HepG2 (cell line): ENCODE data around the gene FUT6. TPM values are rescaled to one million over a fixed set of nuclear protein-coding genes. Genes with fewer than 3 reads are reported as not detected.

ENCODE experiments used
- ATAC-seq: fragments of 200-7000 bp; cut with Tn5 transposase; 3 replicates; pipeline ENCODE4 v1.9.1; 2020; ENCODE audit warnings: mild to moderate bottlenecking, moderate library complexity
- BruUV-seq: library from RNA; stranded (reverse); fragments of 400-500 nt; replicated peaks from 2 replicates; lab custom pipeline; 2021; lab: Mats Ljungman, UMichigan
- CTCF ChIA-PET: fragments of 300-600 bp; formaldehyde crosslinking; extraction: SDS; loops from one replicate; lab custom pipeline; 2021; ENCODE audit warnings: low total read pairs, inconsistent platforms, low intra/inter-chr PET ratio; lab: Yijun Ruan, JAX
- POLR2A ChIA-PET: fragments of 350-600 bp; sonication (Branson Sonifier 250); formaldehyde crosslinking; loops from one replicate; lab custom pipeline; 2020; ENCODE audit warnings: antibody characterized with exemption, inconsistent platforms; lab: Yijun Ruan, JAX
- DNase-seq: peaks from one replicate; pipeline ENCODE4 v3.0.0-alpha.2; 2015; ENCODE audit warnings: low spot score
- FAIRE-seq: peaks from 3 replicates; lab custom pipeline; 2011; peaks lifted over from hg19 to GRCh38; lab: Jason Lieb, UNC
- H2AFZ ChIP-seq: one replicate; pipeline ENCODE4 v1.6.1; 2011; ENCODE audit warnings: low read length, inconsistent platforms
- H3K27ac ChIP-seq: fragments of 300-600 bp; 3 replicates; pipeline ENCODE4 v1.8.0; 2011; ENCODE audit warnings: mixed run types, mild to moderate bottlenecking, mixed read lengths, low read length, inconsistent platforms; ENCODE audit not compliant: insufficient read depth; ENCODE audit errors: extremely low read length
- H3K27me3 ChIP-seq, 2 experiments: fragments of 200-600 bp in 1 of 2; 2 replicates in 1 of 2; 3 replicates in 1 of 2; pipeline versions ENCODE4 v1.6.0 to v1.8.0; 2011; ENCODE audit warnings: low read length in 2 of 2, mild to moderate bottlenecking in 2 of 2, moderate library complexity in 2 of 2, inconsistent platforms in 1 of 2; ENCODE audit not compliant: insufficient read depth in 2 of 2, control insufficient read depth in 1 of 2
- H3K36me3 ChIP-seq, 2 experiments: fragments of 200-600 bp in 1 of 2; replicated peaks in 1 of 2; 2 replicates in 1 of 2; 3 replicates in 1 of 2; pipeline versions ENCODE4 v1.5.1 to v1.8.0; 2011; ENCODE audit warnings: low read length in 2 of 2, inconsistent platforms in 1 of 2; ENCODE audit not compliant: insufficient read depth in 2 of 2, control insufficient read depth in 1 of 2
- H3K4me1 ChIP-seq: 2 replicates; pipeline ENCODE4 v1.5.1; 2012; ENCODE audit warnings: low read length, inconsistent platforms; ENCODE audit not compliant: insufficient read depth
- H3K4me2 ChIP-seq: 2 replicates; pipeline ENCODE4 v1.6.0; 2011; ENCODE audit warnings: low read depth, low read length, inconsistent platforms
- H3K4me3 ChIP-seq, 3 experiments: fragments of 200-600 bp in 1 of 3; sonication (generic), shearing (Covaris generic) in 1 of 3; replicated peaks in 1 of 3; 2 replicates each; pipeline ENCODE4 v1.5.1; 2011 to 2016; ENCODE audit warnings: low read length in 3 of 3, inconsistent platforms in 2 of 3, low read depth in 2 of 3, mild to moderate bottlenecking in 2 of 3, control low read depth in 1 of 3, mixed read lengths in 1 of 3; ENCODE audit not compliant: insufficient read depth in 1 of 3
- H3K79me2 ChIP-seq: one replicate; pipeline ENCODE4 v1.6.1; 2011; ENCODE audit warnings: low read length, inconsistent platforms; ENCODE audit not compliant: insufficient read depth
- H3K9ac ChIP-seq: 2 replicates; pipeline ENCODE4 v1.6.0; 2011; ENCODE audit warnings: mild to moderate bottlenecking, low read depth, low read length, inconsistent platforms; ENCODE audit not compliant: insufficient read depth
- H3K9me3 ChIP-seq: 2 replicates; pipeline ENCODE4 v1.5.1; 2012; ENCODE audit warnings: mild to moderate bottlenecking, low read length
- H4K20me1 ChIP-seq: 2 replicates; pipeline ENCODE4 v1.6.0; 2011; ENCODE audit warnings: inconsistent platforms, mild to moderate bottlenecking, low read length, moderate library complexity; ENCODE audit not compliant: insufficient read depth
- AGO1 ChIP-seq: fragments of 200-400 bp; formaldehyde crosslinking; IDR thresholded peaks from 2 replicates; pipeline ENCODE4 v1.6.1; 2017; ENCODE audit warnings: mild to moderate bottlenecking, low read depth, low read length, moderate library complexity; ENCODE audit not compliant: poor library complexity, severe bottlenecking
- AGO2 ChIP-seq: fragments of 200-400 bp; formaldehyde crosslinking; optimal IDR thresholded peaks from 2 replicates; pipeline ENCODE3; 2017; ENCODE audit warnings: mild to moderate bottlenecking, low read depth, low read length, moderate library complexity
- AKAP8 ChIP-seq: sonication (generic); formaldehyde crosslinking; IDR thresholded peaks from 2 replicates; pipeline ENCODE4 v1.5.1; 2020; ENCODE audit warnings: mild to moderate bottlenecking, missing genetic modification reagents
- DZIP1 ChIP-seq: sonication (generic); formaldehyde crosslinking; IDR thresholded peaks from 2 replicates; pipeline ENCODE4 v1.5.0; 2020; ENCODE audit warnings: mild to moderate bottlenecking, missing genetic modification reagents
- PHB2 ChIP-seq: fragments of 450-650 bp; IDR thresholded peaks from 2 replicates; pipeline ENCODE4 v1.6.1; 2018; ENCODE audit not compliant: partially characterized antibody
- STAG1 ChIP-seq: sonication (generic); formaldehyde crosslinking; IDR thresholded peaks from 2 replicates; pipeline ENCODE4 v1.4.0; 2020; ENCODE audit warnings: missing genetic modification reagents
- ZBTB33 ChIP-seq: sonication (generic); formaldehyde crosslinking; IDR thresholded peaks from 2 replicates; pipeline ENCODE4 v1.4.0; 2020; ENCODE audit warnings: missing genetic modification reagents
- ZC3H13 ChIP-seq: sonication (generic); formaldehyde crosslinking; IDR thresholded peaks from 2 replicates; pipeline ENCODE4 v1.8.1; 2023; ENCODE audit warnings: mild to moderate bottlenecking, missing genetic modification reagents, moderate library complexity
- ZFX ChIP-seq: sonication (generic); formaldehyde crosslinking; IDR thresholded peaks from 2 replicates; pipeline ENCODE4 v1.4.0; 2020; ENCODE audit warnings: mild to moderate bottlenecking, low read depth, missing genetic modification reagents, moderate library complexity
- ZNF414 ChIP-seq: sonication (generic); formaldehyde crosslinking; IDR thresholded peaks from 2 replicates; pipeline ENCODE4 v1.5.0; 2020; ENCODE audit warnings: missing genetic modification reagents
- ZNF670 ChIP-seq: sonication (generic); formaldehyde crosslinking; IDR thresholded peaks from 2 replicates; pipeline ENCODE4 v1.8.0; 2022; ENCODE audit warnings: mild to moderate bottlenecking, missing genetic modification reagents, borderline replicate concordance
- ZNF768 ChIP-seq: sonication (generic); formaldehyde crosslinking; IDR thresholded peaks from 2 replicates; pipeline ENCODE4 v1.4.0; 2020; ENCODE audit warnings: missing genetic modification reagents
- ZNF816 ChIP-seq: sonication (generic); formaldehyde crosslinking; IDR thresholded peaks from 2 replicates; pipeline ENCODE4 v1.8.0; 2022; ENCODE audit warnings: missing genetic modification reagents, mild to moderate bottlenecking, borderline replicate concordance
- WGBS: methylation state at CpG from one replicate; pipeline ENCODE4 v1.1.6; 2017; ENCODE audit warnings: low lambda C conversion rate; 5-methylcytosine and 5-hydroxymethylcytosine counted together
- in situ Hi-C: cut with HindIII; loops from 2 replicates; pipeline ENCODE4 v1.10.0; 2017; ENCODE audit warnings: low pct_unique_long_range_greater_than_20kb; ENCODE audit not compliant: extremely low pct_ligation_motif_present
- intact Hi-C: fragments of 100-400 bp; cut with micrococcal nuclease; formaldehyde crosslinking; loops from one replicate; pipeline ENCODE4 v1.10.0; 2022; ENCODE audit not compliant: unreplicated experiment
- polyA plus RNA-seq, 8 experiments: library from polyadenylated mRNA; depleted of rRNA in 3 of 8; stranded (reverse) in 7 of 8; unstranded in 1 of 8; fragments of >200 nt; fragmentation: Illumina TruSeq in 4 of 8; extraction: Trizol in 4 of 8; gene quantifications; 2 replicates each; pipeline versions ENCODE4 v1.2.1 to v1.2.3, GENCODE V29; 2011 to 2016; ENCODE audit warnings: low read depth in 4 of 8, missing spikeins in 1 of 8, mixed read lengths in 1 of 8; ENCODE audit not compliant: insufficient read depth in 1 of 8
- total RNA-seq, 5 experiments: library from RNA; depleted of rRNA; stranded (reverse); fragments of >200 nt; fragmentation: Illumina TruSeq; extraction: Trizol; gene quantifications; 2 replicates each; pipeline ENCODE4 v1.2.3, GENCODE V29; 2016; ENCODE audit warnings: low read depth in 1 of 5
- TF ChIP-seq, protein P1 (sequence below): IDR thresholded peaks from 2 replicates; pipeline ENCODE4 v1.6.1; 2016; ENCODE audit warnings: low read depth
- TF ChIP-seq, protein P2 (sequence below): sonication (generic); formaldehyde crosslinking; IDR thresholded peaks from 2 replicates; pipeline ENCODE4 v1.5.1; 2020; ENCODE audit warnings: missing genetic modification reagents, mild to moderate bottlenecking, borderline replicate concordance

The FUT6 gene
- total and polyA plus RNA-seq, 2 of the 13 experiments (the other 11 are each of a cell fraction or from before 2014, with no cell fraction given): 8.2 to 27.7 TPM

DNA sequence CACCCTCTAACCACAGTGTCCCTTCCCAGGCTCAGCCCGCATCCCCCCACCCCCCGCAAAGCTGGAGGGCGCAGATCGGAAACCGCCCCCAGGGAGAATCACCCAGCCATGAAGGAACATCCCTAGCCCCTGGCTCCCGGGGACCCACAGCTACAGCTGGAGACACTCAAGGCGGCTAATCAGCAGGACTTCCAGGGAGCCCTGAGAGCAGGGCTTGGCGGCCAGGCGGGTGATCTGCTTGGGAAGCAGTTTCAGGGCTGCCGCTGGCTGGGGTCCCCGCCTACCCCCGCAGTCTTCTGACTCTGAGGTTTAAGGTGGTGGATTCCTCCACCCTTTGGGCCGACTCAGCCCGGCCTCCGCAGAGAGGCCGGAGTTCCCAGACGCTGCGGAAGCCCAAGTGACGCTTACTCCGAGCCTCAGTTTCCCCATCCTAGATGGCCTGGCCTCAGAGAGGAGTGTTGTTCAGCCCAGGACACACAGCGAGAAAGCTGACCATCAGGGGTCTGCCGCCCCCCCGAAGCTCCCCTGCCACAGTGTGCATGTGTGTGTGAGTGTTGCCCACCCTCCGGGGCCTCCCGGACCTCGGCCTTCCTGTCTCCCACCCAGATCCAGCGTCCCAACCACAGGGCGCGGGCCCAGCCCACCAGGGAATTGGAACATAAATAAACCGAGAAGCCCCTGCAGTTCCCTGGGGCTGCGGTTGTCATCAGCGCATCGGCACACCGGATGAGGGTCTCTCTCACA is 9.8 kb downstream of the FUT6 start:
- POLR2A ChIA-PET: interaction anchor here (2.0 to 4.2 kb wide), 10 partner anchors 9 to 79 kb away, joined by 8 to 96 read pairs (median 33); partner anchors contain the start of genes FUT5, FUT6, NDUFA11 and NRTN
- Histone ChIP-seq H3K9me3 (no peaks in the 10 kb centered on the region), H4K20me1 (no peaks in the 10 kb centered on the region), H3K4me2 (peak overlapping the region; percentile 100; the same call in 1 of the 2 replicates), H3K79me2 (peaks cover 12% of the 10 kb centered on the region), H3K27ac (no peak overlapping the region), H3K9ac (peak overlapping the region; percentile 29; the same call in 1 of the 2 replicates), H3K4me1 (peaks cover 46% of the 10 kb centered on the region), H3K4me3 (peak overlapping the region in 1 of 3 experiments; percentile 90; a peak in 1 of 6 replicates), H3K27me3 (no peaks in the 10 kb centered on the region; a peak in 1 of 5 replicates), H3K36me3 (peaks cover 0 to 5% of the 10 kb centered on the region in 2 experiments; a peak in 1 of 5 replicates), H2AFZ (no peak overlapping the region)
- intact Hi-C loops (loop anchor here (5.0 kb wide), 1 partner anchor 43 kb away; the partner anchor contains the start of gene FUT5), in situ Hi-C loops (no loop called here)
- ATAC-seq (no peak), DNase-seq (no peak), FAIRE-seq (no peak)
- no TSS peak for BruUV-seq
- 82% methylated on average over 11 of the region's 34 CpGs for WGBS
- CTCF ChIA-PET: no interaction called here
- TF ChIP-seq ZNF816 (CRISPR knock-in tag) (no peak), AGO2 (peak; percentile 43), ZFX (CRISPR knock-in tag) (0 out of 2 replicates have a peak, but pooled peaks have one; percentile 18), ZC3H13 (peak; percentile 47; the same call in 1 of the 2 replicates), STAG1 (CRISPR knock-in tag) (no peak), ZNF670 (no peak), DZIP1 (CRISPR knock-in tag) (no peak), AGO1 (peak; percentile 60), ZBTB33 (peak; percentile 15; the same call in 1 of the 2 replicates), PHB2 (no peak), AKAP8 (peak; percentile 76; the same call in 1 of the 2 replicates), ZNF414 (CRISPR knock-in tag) (no peak), ZNF768 (CRISPR knock-in tag) (peak; percentile 70; the same call in 1 of the 2 replicates)
- TF ChIP-seq, protein P1, sequence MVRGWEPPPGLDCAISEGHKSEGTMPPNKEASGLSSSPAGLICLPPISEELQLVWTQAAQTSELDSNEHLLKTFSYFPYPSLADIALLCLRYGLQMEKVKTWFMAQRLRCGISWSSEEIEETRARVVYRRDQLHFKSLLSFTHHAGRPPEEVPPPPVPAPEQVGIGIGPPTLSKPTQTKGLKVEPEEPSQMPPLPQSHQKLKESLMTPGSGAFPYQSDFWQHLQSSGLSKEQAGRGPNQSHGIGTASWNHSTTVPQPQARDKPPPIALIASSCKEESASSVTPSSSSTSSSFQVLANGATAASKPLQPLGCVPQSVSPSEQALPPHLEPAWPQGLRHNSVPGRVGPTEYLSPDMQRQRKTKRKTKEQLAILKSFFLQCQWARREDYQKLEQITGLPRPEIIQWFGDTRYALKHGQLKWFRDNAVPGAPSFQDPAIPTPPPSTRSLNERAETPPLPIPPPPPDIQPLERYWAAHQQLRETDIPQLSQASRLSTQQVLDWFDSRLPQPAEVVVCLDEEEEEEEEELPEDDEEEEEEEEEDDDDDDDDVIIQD: no peak
- TF ChIP-seq, protein P2, sequence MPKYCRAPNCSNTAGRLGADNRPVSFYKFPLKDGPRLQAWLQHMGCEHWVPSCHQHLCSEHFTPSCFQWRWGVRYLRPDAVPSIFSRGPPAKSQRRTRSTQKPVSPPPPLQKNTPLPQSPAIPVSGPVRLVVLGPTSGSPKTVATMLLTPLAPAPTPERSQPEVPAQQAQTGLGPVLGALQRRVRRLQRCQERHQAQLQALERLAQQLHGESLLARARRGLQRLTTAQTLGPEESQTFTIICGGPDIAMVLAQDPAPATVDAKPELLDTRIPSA (CRISPR knock-in tag): no peak
